Calu3 (cell line): Measurements from ENCODE around the gene CPNE8. TPM values are rescaled to one million over a fixed set of nuclear protein-coding genes. Genes with fewer than 3 reads are reported as not detected.

ENCODE experiments used
- BruUV-seq: library from RNA; stranded (reverse); fragments of 400-500 nt; replicated peaks from 2 replicates; lab custom pipeline; 2021; lab: Mats Ljungman, UMichigan
- CTCF ChIA-PET: fragments of 300-600 bp; sonication (Branson Sonifier 250); formaldehyde crosslinking; loops from one replicate; lab custom pipeline; 2022; ENCODE audit warnings: antibody characterized with exemption; lab: Charles Lee
- DNase-seq: peaks from one replicate; pipeline ENCODE4 v3.0.0; 2022
- H3K27ac Mint-ChIP-seq: one replicate; pipeline ENCODE4 v1.8.0; 2022; ENCODE audit warnings: mixed read lengths; ENCODE audit not compliant: unreplicated experiment
- H3K27me3 Mint-ChIP-seq: one replicate; pipeline ENCODE4 v1.8.0; 2022; ENCODE audit warnings: mixed read lengths; ENCODE audit not compliant: unreplicated experiment
- H3K36me3 Mint-ChIP-seq: one replicate; pipeline ENCODE4 v1.8.0; 2022; ENCODE audit warnings: mild to moderate bottlenecking, moderate library complexity, mixed read lengths; ENCODE audit not compliant: insufficient read depth, unreplicated experiment
- H3K4me1 Mint-ChIP-seq: one replicate; pipeline ENCODE4 v1.8.0; 2022; ENCODE audit warnings: mild to moderate bottlenecking, low read depth, mixed read lengths; ENCODE audit not compliant: unreplicated experiment
- H3K4me3 Mint-ChIP-seq: one replicate; pipeline ENCODE4 v1.8.0; 2022; ENCODE audit warnings: mild to moderate bottlenecking, low read depth, moderate library complexity, mixed read lengths; ENCODE audit not compliant: unreplicated experiment
- H3K9me3 Mint-ChIP-seq: one replicate; pipeline ENCODE4 v1.8.0; 2022; ENCODE audit warnings: low read depth, mixed read lengths; ENCODE audit not compliant: unreplicated experiment
- intact Hi-C: fragments of 100-400 bp; cut with micrococcal nuclease; formaldehyde crosslinking; loops from one replicate; pipeline ENCODE4 v1.10.0; 2022; ENCODE audit not compliant: unreplicated experiment
- total RNA-seq: library from RNA; stranded (reverse); gene quantifications from 2 replicates; pipeline ENCODE4 v1.2.3, GENCODE V29; 2022
- TF ChIP-seq, protein P1 (sequence below): fragments of 200-600 bp; IDR thresholded peaks from one replicate; pipeline ENCODE4 v1.8.0; 2022; ENCODE audit warnings: antibody characterized with exemption; ENCODE audit not compliant: unreplicated experiment

The CPNE8 gene
- total RNA-seq, 1 experiment from 2014 or later: 17.8 TPM

- Mint-ChIP-seq H3K27ac (no peak overlapping the region), H3K4me3 (no peak overlapping the region), H3K36me3 (no peaks in the 10 kb centered on the region), H3K4me1 (peaks cover 5% of the 10 kb centered on the region), H3K9me3 (peaks cover 5% of the 10 kb centered on the region), H3K27me3 (no peaks in the 10 kb centered on the region)
- intact Hi-C loops: no loop called here
- BruUV-seq: no TSS peak
- CTCF ChIA-PET: no interaction called here
- DNase-seq: no peak
- TF ChIP-seq, protein P1, sequence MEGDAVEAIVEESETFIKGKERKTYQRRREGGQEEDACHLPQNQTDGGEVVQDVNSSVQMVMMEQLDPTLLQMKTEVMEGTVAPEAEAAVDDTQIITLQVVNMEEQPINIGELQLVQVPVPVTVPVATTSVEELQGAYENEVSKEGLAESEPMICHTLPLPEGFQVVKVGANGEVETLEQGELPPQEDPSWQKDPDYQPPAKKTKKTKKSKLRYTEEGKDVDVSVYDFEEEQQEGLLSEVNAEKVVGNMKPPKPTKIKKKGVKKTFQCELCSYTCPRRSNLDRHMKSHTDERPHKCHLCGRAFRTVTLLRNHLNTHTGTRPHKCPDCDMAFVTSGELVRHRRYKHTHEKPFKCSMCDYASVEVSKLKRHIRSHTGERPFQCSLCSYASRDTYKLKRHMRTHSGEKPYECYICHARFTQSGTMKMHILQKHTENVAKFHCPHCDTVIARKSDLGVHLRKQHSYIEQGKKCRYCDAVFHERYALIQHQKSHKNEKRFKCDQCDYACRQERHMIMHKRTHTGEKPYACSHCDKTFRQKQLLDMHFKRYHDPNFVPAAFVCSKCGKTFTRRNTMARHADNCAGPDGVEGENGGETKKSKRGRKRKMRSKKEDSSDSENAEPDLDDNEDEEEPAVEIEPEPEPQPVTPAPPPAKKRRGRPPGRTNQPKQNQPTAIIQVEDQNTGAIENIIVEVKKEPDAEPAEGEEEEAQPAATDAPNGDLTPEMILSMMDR: no peak
These were observed 73.7 kb downstream of the CPNE8 start for GRCh38 chr12:38831715-38832114.

DNA sequence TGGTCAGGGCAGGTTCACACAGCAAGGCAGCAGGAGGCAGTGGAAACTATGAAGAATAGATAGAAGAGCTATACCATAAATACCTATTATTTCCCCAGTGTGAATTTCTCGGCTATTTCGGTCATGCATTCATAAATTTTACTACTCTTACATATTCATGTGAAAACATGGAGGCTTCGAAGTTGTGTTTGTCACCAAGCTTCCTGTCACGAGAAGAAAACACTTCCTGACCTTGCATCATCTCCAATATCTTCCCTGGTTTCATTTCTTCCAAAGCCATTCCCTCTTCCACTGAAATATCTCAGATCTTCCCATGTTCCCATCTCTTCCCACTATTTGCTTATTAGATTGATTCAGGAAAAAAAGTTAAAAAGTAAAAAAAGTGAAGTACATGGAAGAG lies 80.4 kb downstream of the CPNE8 start:
- Mint-ChIP-seq H3K27ac (no peak overlapping the region), H3K9me3 (no peaks in the 10 kb centered on the region), H3K36me3 (no peaks in the 10 kb centered on the region), H3K4me1 (no peaks in the 10 kb centered on the region), H3K27me3 (no peaks in the 10 kb centered on the region), H3K4me3 (no peak overlapping the region)
- CTCF ChIA-PET: no interaction called here
- DNase-seq: no peak
- no TSS peak for BruUV-seq
- TF ChIP-seq, protein P1: no peak
- intact Hi-C loops: loop anchor here (10.0 kb wide), 1 partner anchor 90 kb away; no protein-coding TSS in a partner anchor

GRCh38 chr12:38823738-38824137 lies 81.7 kb downstream of the CPNE8 start:
- Mint-ChIP-seq H3K36me3 (no peaks in the 10 kb centered on the region), H3K4me3 (no peak overlapping the region), H3K9me3 (no peaks in the 10 kb centered on the region), H3K27me3 (no peaks in the 10 kb centered on the region), H3K27ac (no peak overlapping the region), H3K4me1 (no peaks in the 10 kb centered on the region)
- DNase-seq: no peak
- intact Hi-C loops: loop anchor here (10.0 kb wide), 1 partner anchor 89 kb away; no protein-coding TSS in a partner anchor
- TF ChIP-seq, protein P1: no peak
- no TSS peak for BruUV-seq
- CTCF ChIA-PET: no interaction called here

DNA sequence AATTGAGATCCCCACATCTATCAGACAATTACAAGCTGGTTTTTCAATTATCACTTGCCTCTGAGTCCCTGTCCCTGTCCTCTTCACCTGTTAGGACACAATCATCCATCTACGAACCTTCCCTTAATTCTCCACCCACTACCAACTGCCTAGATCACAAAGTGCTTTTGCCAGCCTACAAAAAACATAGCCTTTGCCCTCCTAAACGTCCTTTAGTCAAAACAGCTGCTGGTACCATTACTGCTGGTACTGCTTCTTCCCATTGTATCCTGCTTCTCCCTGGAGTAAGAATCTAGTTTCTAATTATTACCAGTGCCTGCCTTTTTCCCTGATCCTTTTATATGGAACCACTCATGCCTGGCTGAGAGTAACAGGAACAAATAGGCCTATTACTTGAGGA lies 82.1 kb downstream of the CPNE8 start:
- Mint-ChIP-seq H3K4me3 (no peak overlapping the region), H3K27me3 (no peaks in the 10 kb centered on the region), H3K4me1 (no peaks in the 10 kb centered on the region), H3K36me3 (no peaks in the 10 kb centered on the region), H3K27ac (no peak overlapping the region), H3K9me3 (no peaks in the 10 kb centered on the region)
- intact Hi-C loops: loop anchor here (10.0 kb wide), 1 partner anchor 89 kb away; no protein-coding TSS in a partner anchor
- no peak for DNase-seq
- CTCF ChIA-PET: no interaction called here
- TF ChIP-seq, protein P1: no peak
- no TSS peak for BruUV-seq
